Large intestine (tissue), 3 donors: ENCODE measurements around the gene HPCAL1. TPM values are rescaled to one million over a fixed set of nuclear protein-coding genes. Genes with fewer than 3 reads are reported as not detected.

ENCODE experiments used
- DNase-seq, 2 donors: peaks; one replicate each; pipeline versions ENCODE4 v3.0.0 to v3.0.0-alpha.2; 2013
- H3K27ac ChIP-seq: one replicate; pipeline ENCODE4 v1.5.1; 2013; ENCODE audit warnings: low read length
- H3K27me3 ChIP-seq: 2 replicates; pipeline ENCODE4 v1.6.1; 2013; ENCODE audit warnings: low read length; ENCODE audit not compliant: control insufficient read depth, insufficient read depth
- H3K36me3 ChIP-seq: 2 replicates; pipeline ENCODE4 v1.6.1; 2013; ENCODE audit warnings: low read length; ENCODE audit not compliant: control insufficient read depth, insufficient read depth
- H3K4me1 ChIP-seq: one replicate; pipeline ENCODE4 v1.6.1; 2013; ENCODE audit warnings: low read length; ENCODE audit not compliant: control insufficient read depth, insufficient read depth
- H3K4me3 ChIP-seq: one replicate; pipeline ENCODE4 v1.5.1; 2013; ENCODE audit warnings: low read length
- H3K9me3 ChIP-seq: one replicate; pipeline ENCODE4 v1.6.1; 2013; ENCODE audit warnings: mild to moderate bottlenecking, low read depth, low read length, moderate library complexity; ENCODE audit not compliant: control insufficient read depth
- WGBS: methylation state at CpG from one replicate; pipeline ENCODE4 v1.1.5; 2013; ENCODE audit warnings: low lambda C conversion rate; ENCODE audit not compliant: insufficient coverage; 5-methylcytosine and 5-hydroxymethylcytosine counted together
- polyA plus RNA-seq: library from polyadenylated mRNA; unstranded; fragments of 120-200 nt; gene quantifications from one replicate; pipeline ENCODE4 v1.2.1, GENCODE V29; 2013

HPCAL1 gene
- polyA plus RNA-seq, 1 donor: 68.7 TPM

DNA sequence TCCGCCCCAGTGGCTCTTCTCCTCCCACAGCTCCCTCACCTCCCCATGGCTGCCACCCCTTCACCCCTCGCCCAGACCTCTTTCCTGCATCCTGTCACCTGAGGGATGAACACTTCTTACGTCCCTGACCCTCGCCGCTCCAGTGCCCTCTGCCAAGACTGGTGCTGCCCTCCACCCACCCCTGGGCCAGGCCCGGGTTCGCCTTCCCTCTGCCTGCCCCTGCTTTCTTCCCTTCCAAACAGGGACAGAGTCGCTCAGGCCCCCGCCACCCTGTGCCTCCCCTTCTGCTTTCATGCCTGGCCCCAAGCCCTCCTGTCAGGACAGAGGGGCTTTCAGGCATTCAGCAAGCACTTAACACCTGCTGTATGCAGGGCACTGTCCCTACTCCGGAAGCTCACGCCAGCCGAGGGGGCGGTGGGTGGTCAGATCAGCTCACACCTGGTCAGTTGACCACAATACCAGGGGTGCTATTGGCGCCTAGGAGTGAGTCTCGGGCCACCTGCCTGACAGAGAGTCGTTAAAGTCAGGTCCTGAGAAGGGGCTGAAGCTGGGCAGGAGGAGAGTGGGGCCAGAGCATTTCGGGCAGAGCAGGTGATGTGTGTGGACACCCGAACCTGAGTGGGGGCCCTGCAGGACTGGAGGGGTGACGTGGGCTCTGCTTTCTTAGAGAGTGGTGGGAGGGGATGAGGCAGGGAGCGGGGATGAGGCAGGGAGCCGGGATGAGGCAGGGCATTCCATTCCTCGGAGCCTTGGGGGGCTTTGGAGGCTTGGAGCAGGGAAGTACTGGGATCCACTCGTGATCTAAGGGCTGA lies 26.0 kb upstream of the HPCAL1 start:
- Histone ChIP-seq H3K9me3 (peaks cover 2% of the 10 kb centered on the region), H3K36me3 (no peaks in the 10 kb centered on the region), H3K27ac (no peak overlapping the region), H3K4me1 (peaks cover 36% of the 10 kb centered on the region), H3K4me3 (no peak overlapping the region), H3K27me3 (no peaks in the 10 kb centered on the region)
- DNase-seq: no peak
- WGBS: 100% methylated on average over 1 of the region's 23 CpGs

DNA sequence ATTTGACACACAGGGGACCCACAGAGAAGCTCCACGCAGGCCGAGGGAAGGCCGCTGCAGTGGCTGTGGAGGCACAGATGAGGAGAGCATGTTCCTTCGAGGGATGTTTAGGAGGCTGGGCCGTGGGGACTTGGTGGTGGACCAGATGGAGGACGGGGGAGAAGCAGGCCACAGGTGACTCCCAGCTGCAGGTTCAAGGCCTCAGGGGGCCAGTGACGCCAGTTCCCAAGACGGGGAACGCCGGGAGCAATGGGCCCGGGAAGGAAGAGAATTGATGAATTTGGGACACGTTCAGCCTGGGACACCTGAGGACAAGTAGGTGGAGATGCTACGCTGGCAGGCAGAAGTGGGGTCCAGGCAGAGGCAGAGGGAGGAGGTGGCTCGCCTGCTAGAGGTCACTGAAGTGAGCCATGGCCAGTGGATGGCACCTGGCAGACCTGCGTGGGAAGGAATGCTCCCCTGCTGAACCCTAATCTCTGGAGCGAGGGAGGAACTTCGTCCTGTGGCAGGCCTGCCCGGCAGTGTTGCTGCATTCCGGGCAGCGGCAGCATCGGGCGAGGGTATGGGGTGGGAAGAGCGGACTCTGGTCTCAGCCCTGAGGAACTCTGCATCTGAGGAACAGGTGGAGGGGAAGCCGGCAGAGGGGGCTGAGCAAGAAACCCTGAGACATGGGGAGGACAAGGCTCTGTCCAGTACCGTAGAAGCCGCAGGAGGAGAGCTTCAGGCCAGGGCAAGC lies 25.2 kb upstream of the HPCAL1 start:
- H3K36me3 ChIP-seq: no peaks in the 10 kb centered on the region
- peaks cover 28% of the 10 kb centered on the region for H3K4me1 ChIP-seq
- no peak for DNase-seq
- H3K27ac ChIP-seq: peak overlapping the region; percentile 81
- 40% methylated on average over 1 of the region's 26 CpGs for WGBS
- H3K27me3 ChIP-seq: no peaks in the 10 kb centered on the region
- peaks cover 2% of the 10 kb centered on the region for H3K9me3 ChIP-seq
- no peak overlapping the region for H3K4me3 ChIP-seq

DNA sequence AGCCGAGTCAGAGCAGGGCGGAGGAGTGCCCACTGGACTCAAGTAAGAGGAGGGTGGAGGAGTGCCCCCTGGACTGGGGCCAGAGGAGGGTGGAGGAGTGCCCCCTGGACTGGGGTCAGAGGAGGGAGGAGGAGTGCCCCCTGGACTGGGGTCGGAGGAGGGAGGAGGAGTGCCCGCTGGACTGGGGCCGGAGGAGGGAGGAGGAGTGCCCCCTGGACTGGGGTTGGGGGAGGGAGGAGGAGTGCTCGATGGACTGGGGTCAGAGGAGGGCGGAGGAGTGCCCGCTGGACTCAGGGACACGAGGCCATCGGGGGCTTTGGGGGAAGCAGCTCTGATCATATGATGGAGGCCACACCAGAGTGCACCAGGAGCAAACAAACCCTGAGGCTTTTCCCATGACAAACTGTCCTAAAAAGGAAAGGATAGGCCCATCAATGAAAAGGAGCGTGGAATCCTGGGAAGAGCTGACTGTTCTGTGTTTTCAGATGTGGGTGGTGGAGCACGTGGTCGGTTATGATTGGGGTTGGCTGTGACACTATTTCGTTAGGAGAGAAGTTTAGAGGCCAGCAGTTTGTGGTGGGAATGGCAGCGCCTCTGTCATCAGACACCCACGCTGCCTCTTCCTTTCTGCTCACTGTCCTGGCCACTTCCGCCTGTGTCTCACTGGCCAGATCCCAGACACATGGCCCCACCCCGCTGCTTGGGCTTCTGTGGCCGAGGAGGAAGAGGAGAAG lies 24.5 kb upstream of the HPCAL1 start:
- 40% methylated on average over 1 of the region's 19 CpGs for WGBS
- peak overlapping the region; percentile 81 for H3K27ac ChIP-seq
- peak; percentile 91 to 96 for DNase-seq

DNA sequence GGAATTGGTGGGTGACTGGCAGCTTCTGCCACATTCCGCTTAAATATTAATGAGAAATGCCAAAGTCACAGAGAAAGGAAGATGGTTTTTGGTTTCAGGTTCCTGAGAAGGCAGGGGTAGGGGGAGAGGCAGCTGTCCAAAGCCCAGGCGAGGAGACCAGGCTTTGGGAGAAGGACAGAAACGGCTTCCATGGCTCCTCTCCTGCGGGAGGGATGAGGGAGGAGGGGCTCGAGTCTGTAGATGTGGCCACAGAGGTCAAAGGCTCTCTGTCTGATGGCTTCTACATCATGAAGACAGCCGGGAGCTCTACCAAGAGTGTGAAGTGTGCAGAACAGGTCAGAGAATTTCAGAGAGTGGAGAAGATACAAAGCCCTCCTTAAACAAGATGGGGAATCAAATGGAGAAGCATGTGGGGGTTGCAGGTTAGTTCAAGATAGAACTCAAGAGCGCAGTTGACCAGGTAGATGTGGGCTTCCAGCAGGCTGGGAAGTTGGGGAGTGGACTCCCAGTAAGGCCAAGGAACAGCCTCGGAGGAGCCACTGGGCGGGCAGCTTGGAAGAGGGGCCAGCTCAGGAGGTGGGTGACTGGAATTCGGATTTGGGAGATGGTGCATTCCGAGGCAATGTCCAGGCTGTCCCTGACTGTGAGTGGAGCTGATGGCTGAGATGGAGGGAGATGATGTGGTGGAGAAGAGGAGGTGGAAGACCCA lies 23.8 kb upstream of the HPCAL1 start:
- Histone ChIP-seq H3K9me3 (peaks cover 2% of the 10 kb centered on the region), H3K4me1 (peaks cover 35% of the 10 kb centered on the region), H3K36me3 (no peaks in the 10 kb centered on the region), H3K27me3 (no peaks in the 10 kb centered on the region), H3K4me3 (no peak overlapping the region), H3K27ac (peak overlapping the region; percentile 81)
- WGBS: 60% methylated on average over 1 of the region's 11 CpGs
- DNase-seq: no peak

More for the DNA sequence above, 24.5 kb upstream of the HPCAL1 start:
- H3K4me3 ChIP-seq: no peak overlapping the region
- peaks cover 2% of the 10 kb centered on the region for H3K9me3 ChIP-seq
- H3K27me3 ChIP-seq: no peaks in the 10 kb centered on the region
- peaks cover 29% of the 10 kb centered on the region for H3K4me1 ChIP-seq
- no peaks in the 10 kb centered on the region for H3K36me3 ChIP-seq

DNA sequence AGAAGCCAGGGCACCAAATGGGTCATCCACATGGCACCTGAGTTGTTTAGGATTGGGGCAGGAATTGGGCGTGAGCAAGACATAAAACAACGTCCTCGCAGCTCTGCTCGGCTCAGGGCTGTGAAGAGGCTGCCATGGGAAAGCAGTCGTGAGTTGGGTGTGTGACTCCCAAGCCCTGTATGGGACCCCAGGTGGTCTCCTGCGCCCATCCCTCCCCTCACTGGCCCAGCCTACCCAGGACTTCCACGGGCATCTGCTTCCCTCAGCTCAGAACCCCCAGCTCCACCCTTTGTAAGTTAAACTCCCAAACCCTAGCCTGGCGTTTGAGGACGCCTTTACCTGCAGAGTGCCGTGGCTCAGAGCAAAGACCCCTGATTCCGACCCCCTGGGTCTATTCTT lies 23.2 kb upstream of the HPCAL1 start:
- WGBS: no CpG with 5 or more reads among the region's 11 CpGs
- no peak for DNase-seq
- Histone ChIP-seq H3K4me1 (peaks cover 35% of the 10 kb centered on the region), H3K9me3 (peaks cover 2% of the 10 kb centered on the region), H3K36me3 (no peaks in the 10 kb centered on the region), H3K4me3 (no peak overlapping the region), H3K27ac (peak overlapping the region; percentile 81), H3K27me3 (no peaks in the 10 kb centered on the region)

DNA sequence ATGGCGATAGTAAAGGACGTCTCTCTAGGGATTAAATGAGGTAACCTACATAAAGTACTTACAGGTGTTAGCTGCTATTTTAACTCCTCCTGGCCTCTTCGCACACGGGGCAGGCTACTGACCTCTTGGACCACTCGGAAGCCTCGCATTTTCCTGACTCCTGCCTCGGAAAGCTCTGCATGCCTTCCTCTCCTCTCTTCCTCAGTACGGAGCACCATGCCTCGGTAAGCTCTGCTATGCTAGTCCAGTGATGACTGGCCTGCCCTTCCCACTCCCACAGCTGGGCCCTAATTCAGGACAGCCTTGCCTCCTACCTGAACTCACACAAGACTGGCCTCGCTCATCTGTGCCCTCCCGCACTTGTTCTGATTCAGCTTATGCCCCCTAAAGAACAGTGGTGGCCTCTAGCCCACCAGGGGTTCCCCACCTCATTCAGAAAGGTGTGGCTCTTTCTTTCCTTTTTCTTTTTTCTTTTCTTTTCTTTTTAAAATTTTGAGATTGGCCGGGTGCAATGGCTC lies 22.7 kb upstream of the HPCAL1 start:
- Histone ChIP-seq H3K4me3 (no peak overlapping the region), H3K9me3 (peaks cover 2% of the 10 kb centered on the region), H3K27me3 (no peaks in the 10 kb centered on the region), H3K27ac (no peak overlapping the region), H3K36me3 (no peaks in the 10 kb centered on the region), H3K4me1 (peaks cover 40% of the 10 kb centered on the region)
- no peak for DNase-seq
- 96% methylated on average over 4 of the region's 12 CpGs for WGBS

DNA sequence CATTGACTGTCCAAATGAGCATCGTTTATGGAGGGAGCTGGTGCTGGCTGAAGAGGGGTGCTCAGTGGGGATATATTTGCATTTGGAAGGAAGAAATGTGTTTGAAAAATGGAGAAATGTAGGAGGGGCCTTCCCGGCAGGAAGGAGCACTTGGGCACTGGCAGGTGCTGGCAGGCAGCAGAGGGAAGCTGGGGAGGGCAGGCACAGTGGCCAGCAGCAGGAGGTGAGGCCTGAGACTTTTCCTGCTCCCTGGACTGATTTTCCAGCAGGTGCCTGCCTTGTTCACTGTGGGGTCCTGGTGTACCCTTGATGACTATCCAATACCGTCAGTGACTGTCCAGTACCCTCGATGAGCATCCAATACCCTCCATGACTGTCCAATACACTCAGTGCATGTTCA lies 20.8 kb upstream of the HPCAL1 start:
- Histone ChIP-seq H3K9me3 (peaks cover 4% of the 10 kb centered on the region), H3K27me3 (no peaks in the 10 kb centered on the region), H3K4me3 (no peak overlapping the region), H3K27ac (no peak overlapping the region), H3K36me3 (no peaks in the 10 kb centered on the region), H3K4me1 (peaks cover 47% of the 10 kb centered on the region)
- no peak for DNase-seq
- 60% methylated on average over 1 of the region's 4 CpGs for WGBS

DNA sequence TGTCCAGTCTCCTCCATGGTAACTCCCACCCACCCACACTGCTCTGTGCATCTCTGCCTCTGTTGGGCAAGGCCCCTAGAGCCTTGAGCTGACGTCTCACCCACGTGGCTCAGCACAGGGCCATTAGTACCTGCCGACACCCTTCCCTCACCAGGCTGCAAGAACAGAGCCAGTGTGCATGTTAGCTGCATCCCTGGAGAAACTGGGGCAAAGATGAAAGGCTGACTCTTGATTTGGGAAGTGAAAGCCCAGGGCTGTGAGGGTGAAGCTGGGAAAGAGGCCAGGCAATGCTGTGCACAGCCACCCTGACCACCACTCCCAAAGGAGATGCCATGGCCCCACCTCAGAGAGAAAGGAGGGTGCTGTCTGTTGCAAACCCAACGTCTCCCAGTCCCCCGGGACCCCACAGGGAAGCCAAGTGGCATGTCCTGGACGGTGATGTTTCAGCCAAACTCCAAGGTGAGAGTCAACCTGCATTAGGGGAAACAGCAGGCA lies 20.0 kb upstream of the HPCAL1 start:
- H3K27ac ChIP-seq: no peak overlapping the region
- H3K4me1 ChIP-seq: peaks cover 41% of the 10 kb centered on the region
- H3K36me3 ChIP-seq: no peaks in the 10 kb centered on the region
- no peak overlapping the region for H3K4me3 ChIP-seq
- H3K9me3 ChIP-seq: peaks cover 4% of the 10 kb centered on the region
- WGBS: no CpG with 5 or more reads among the region's 6 CpGs
- no peak for DNase-seq
- H3K27me3 ChIP-seq: no peaks in the 10 kb centered on the region

DNA sequence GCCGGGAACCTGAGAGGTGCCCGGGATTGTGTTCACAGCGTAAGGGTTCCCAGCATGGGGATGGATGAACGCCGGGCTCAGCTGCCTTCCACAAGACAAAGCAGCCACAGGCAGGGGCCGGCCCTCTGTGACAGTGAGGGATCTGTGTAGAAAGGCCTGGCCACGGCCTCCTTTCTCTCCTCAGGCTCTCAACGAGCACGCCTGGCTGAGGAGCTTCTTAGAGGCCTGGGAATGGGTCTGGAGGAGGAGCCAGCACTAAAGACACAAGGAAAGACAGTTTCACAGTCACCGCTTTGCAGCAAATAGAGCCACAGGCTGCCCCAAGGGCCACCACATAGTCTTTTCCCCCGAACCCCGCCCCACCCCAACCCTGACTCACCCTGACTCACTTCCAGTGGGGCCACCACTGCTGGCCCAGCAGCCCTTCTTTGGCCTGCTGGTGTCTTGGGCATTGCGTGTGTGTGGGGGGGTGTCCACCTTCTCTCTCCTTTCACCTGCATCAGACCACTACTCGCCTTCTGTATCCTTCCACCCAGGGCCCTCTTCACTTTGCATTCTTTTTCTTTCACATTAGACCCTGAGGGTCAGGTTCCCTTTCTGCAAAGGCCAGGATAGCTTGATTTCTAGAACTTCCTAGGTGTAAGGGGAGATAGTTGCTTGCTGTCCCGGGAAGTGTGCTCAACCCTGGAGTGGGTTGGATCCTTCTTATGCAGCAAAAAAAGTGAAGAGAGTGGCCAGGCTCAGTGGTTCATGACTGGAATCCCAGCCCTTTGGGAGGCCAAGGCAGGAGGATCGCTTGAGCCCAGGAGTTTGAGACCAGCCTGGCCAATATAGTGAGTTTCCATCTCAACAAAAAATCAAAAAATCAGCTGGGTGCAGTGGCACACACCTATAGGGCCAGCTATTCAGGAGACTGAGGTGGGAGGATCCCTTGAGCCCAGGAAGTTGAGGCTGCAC lies 19.3 kb upstream of the HPCAL1 start:
- peak in 1 of 2 donors; percentile 55 for DNase-seq
- WGBS: no CpG with 5 or more reads among the region's 16 CpGs
- H3K36me3 ChIP-seq: no peaks in the 10 kb centered on the region
- peak overlapping the region; percentile 34 for H3K27ac ChIP-seq
- no peak overlapping the region for H3K4me3 ChIP-seq
- peaks cover 34% of the 10 kb centered on the region for H3K4me1 ChIP-seq
- H3K27me3 ChIP-seq: no peaks in the 10 kb centered on the region
- peaks cover 2% of the 10 kb centered on the region for H3K9me3 ChIP-seq
